K562 (cell line): ENCODE data around the gene CSE1L. TPM values are rescaled to one million over a fixed set of nuclear protein-coding genes. Genes with fewer than 3 reads are reported as not detected.

ENCODE experiments used
- ARID3B ChIP-seq: fragments of 250-450 bp; sonication (Bioruptor Pico); IDR thresholded peaks from 2 replicates; pipeline ENCODE4 v1.4.0; 2020; ENCODE audit warnings: borderline replicate concordance
- ETV1 ChIP-seq: fragments of 450-650 bp; conservative IDR thresholded peaks from 2 replicates; pipeline ENCODE4 v1.6.1; 2016; ENCODE audit warnings: missing genetic modification characterization, control low read depth, low read depth, missing compliant biosample characterization
- HNRNPUL1 ChIP-seq: fragments of 200-400 bp; formaldehyde crosslinking; IDR thresholded peaks from 2 replicates; pipeline ENCODE4 v1.6.1; 2017; ENCODE audit warnings: low read length
- POU5F1 ChIP-seq: fragments of 150-350 bp; IDR thresholded peaks from 2 replicates; pipeline ENCODE4 v1.6.1; 2014; ENCODE audit warnings: borderline replicate concordance, low read length, low read depth, mild to moderate bottlenecking; ENCODE audit not compliant: partially characterized antibody
- RFX1 ChIP-seq: fragments of 450-650 bp; IDR thresholded peaks from 2 replicates; pipeline ENCODE4 v1.6.1; 2016; ENCODE audit warnings: mild to moderate bottlenecking, moderate library complexity
- SETDB1 ChIP-seq: IDR thresholded peaks from one replicate; pipeline ENCODE4 v1.6.1; 2012; ENCODE audit warnings: low read length, control low read depth, inconsistent platforms
- SMAD2 ChIP-seq: fragments of 150-350 bp; IDR thresholded peaks from 2 replicates; pipeline ENCODE4 v1.6.1; 2014; ENCODE audit warnings: low read depth, mild to moderate bottlenecking, low read length
- SMARCA5 ChIP-seq: fragments of 450-650 bp; IDR thresholded peaks from 2 replicates; pipeline ENCODE4 v1.6.1; 2016
- SRSF7 ChIP-seq: fragments of 200-400 bp; formaldehyde crosslinking; optimal IDR thresholded peaks from 2 replicates; pipeline ENCODE3; 2017; ENCODE audit warnings: mild to moderate bottlenecking, low read depth, low read length
- TEAD2 ChIP-seq: fragments of 450-650 bp; IDR thresholded peaks from 2 replicates; pipeline ENCODE4 v1.6.1; 2016; ENCODE audit warnings: missing genetic modification characterization, control low read depth, missing compliant biosample characterization
- XRCC5 ChIP-seq: fragments of 200-400 bp; formaldehyde crosslinking; IDR thresholded peaks from 2 replicates; pipeline ENCODE4 v1.6.1; 2017; ENCODE audit warnings: low read depth, mild to moderate bottlenecking, low read length
- ZBED1 ChIP-seq: IDR thresholded peaks from 2 replicates; pipeline ENCODE4 v1.6.1; 2014
- ZBTB40 ChIP-seq, 2 experiments: fragments of 450-650 bp in 1 of 2; sonication (generic) in 1 of 2; formaldehyde crosslinking in 1 of 2; IDR thresholded peaks; 2 replicates each; pipeline versions ENCODE4 v1.7.1 to v1.9.0; 2016 to 2022; ENCODE audit warnings: inconsistent platforms in 1 of 2, mild to moderate bottlenecking in 1 of 2, missing genetic modification reagents in 1 of 2
- ZEB2 ChIP-seq: fragments of 450-650 bp; IDR thresholded peaks from 2 replicates; pipeline ENCODE4 v1.6.1; 2016
- ZFPM2 ChIP-seq: fragments of 250-450 bp; sonication (Bioruptor Pico); IDR thresholded peaks from 2 replicates; pipeline ENCODE4 v1.5.1; 2022; ENCODE audit warnings: mild to moderate bottlenecking
- ZNF140 ChIP-seq: fragments of 250-450 bp; sonication (Bioruptor Pico); IDR thresholded peaks from 2 replicates; pipeline ENCODE4 v1.8.0; 2021; ENCODE audit warnings: moderate library complexity, mild to moderate bottlenecking, inconsistent platforms
- ZNF316 ChIP-seq: fragments of 450-650 bp; IDR thresholded peaks from 2 replicates; pipeline ENCODE4 v1.6.1; 2016
- ZNF696 ChIP-seq: fragments of 250-450 bp; sonication (Bioruptor Pico); conservative IDR thresholded peaks from 2 replicates; pipeline ENCODE4 v1.4.0; 2020; ENCODE audit warnings: mild to moderate bottlenecking, moderate library complexity
- ZNF717 ChIP-seq: fragments of 250-450 bp; sonication (Bioruptor Pico); IDR thresholded peaks from 2 replicates; pipeline ENCODE4 v1.5.0; 2021
- polyA plus RNA-seq, 8 experiments: library from polyadenylated mRNA; depleted of rRNA in 4 of 8; stranded (reverse) in 5 of 8; unstranded in 3 of 8; fragments of >200 nt; fragmentation: Nextera tagmentation in 2 of 8; fragmentation: Illumina TruSeq in 1 of 8; extraction: Ambion mirVana in 2 of 8; extraction: Trizol in 1 of 8; gene quantifications; 2 replicates each; pipeline versions ENCODE4 v1.2.1 to v1.2.3, GENCODE V29; 2011 to 2014; ENCODE audit warnings: inconsistent platforms in 1 of 8, missing spikeins in 1 of 8
- total RNA-seq, 7 experiments: library from RNA; depleted of rRNA in 6 of 7; stranded (reverse); fragments of >200 nt in 6 of 7; fragmentation: Illumina TruSeq in 2 of 7; extraction: Trizol in 2 of 7; gene quantifications; 2 replicates each; pipeline versions ENCODE4 v1.2.1 to v1.2.3, GENCODE V29; 2011 to 2021; ENCODE audit warnings: low replicate concordance in 1 of 7

Gene CSE1L
- total and polyA plus RNA-seq, 9 of the 15 experiments (the other 6 are each of a cell fraction or from before 2014, with no cell fraction given), result 138 to 280 (median 209) TPM

GRCh38 chr20:49037962-49038387 lies 8.1 kb upstream of the CSE1L start (continued):
- no peak for TF ChIP-seq POU5F1
- no peak for TF ChIP-seq HNRNPUL1
- no peak for TF ChIP-seq SRSF7
- TF ChIP-seq ZBTB40 (IDR thresholded peaks at IDR 0.05), result no peak
- no peak for TF ChIP-seq ZBTB40 (CRISPR knock-in tag; IDR thresholded peaks at IDR 0.05)
- TF ChIP-seq ARID3B (CRISPR knock-in tag), result no peak
- no peak for TF ChIP-seq ZNF717
- TF ChIP-seq SMAD2, result no peak
- peak; percentile 42; the same call in 1 of the 2 replicates for TF ChIP-seq ETV1 (tag)
- no peak for TF ChIP-seq RFX1
- no peak for TF ChIP-seq SMARCA5
- TF ChIP-seq XRCC5, result no peak
- TF ChIP-seq ZNF696 (CRISPR knock-in tag), result no peak
- peak; percentile 21; the same call in 1 of the 2 replicates for TF ChIP-seq ZNF316
- TF ChIP-seq ZBED1, result no peak
- no peak for TF ChIP-seq ZNF140 (CRISPR knock-in tag)
- no peak for TF ChIP-seq SETDB1
- TF ChIP-seq TEAD2, result no peak
- no peak for TF ChIP-seq ZFPM2
- TF ChIP-seq ZEB2, result peak; percentile 72
